VCaP (cell line): ENCODE measurements around the gene IGFBP5.

Experiments used
- H3K27ac ChIP-seq: fragments of 450-650 bp; 2 replicates; pipeline ENCODE4 v1.5.1; 2017
- CTCF ChIP-seq: fragments of 450-650 bp; conservative IDR thresholded peaks from 2 replicates; pipeline ENCODE4 v1.5.1; 2017; ENCODE audit warnings: mild to moderate bottlenecking, moderate library complexity

The IGFBP5 gene

DNA sequence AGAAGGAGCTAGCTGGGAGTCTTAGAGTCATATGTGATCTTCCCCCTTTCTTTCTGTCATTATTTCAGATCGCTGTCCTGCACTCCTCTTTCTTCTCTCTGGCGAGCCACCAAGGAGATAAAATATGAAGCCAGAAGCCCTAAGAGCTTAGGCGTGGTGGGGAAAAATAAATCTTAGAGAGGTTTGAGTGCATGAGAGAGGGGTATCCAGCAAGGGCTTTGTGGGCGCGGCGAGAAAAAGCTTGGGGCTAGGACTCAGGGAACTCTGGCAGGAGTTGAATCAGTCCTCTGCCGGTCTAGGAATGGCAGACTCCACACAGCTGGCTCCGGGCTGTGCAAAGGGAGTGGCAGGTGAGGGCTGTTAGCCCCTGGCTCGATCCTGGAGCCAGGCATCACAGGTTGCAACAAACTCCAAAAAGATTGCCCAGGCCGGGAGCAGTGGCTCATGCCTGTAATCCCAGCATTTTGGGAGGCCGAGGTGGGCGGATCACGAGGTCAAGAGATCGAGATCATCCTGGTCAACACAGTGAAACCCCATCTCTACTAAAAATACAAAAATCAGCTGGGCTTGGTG, 20.1 kb upstream of the IGFBP5 start:
- H3K27ac ChIP-seq, result no peak overlapping the region
- TF ChIP-seq CTCF, result no peak

DNA sequence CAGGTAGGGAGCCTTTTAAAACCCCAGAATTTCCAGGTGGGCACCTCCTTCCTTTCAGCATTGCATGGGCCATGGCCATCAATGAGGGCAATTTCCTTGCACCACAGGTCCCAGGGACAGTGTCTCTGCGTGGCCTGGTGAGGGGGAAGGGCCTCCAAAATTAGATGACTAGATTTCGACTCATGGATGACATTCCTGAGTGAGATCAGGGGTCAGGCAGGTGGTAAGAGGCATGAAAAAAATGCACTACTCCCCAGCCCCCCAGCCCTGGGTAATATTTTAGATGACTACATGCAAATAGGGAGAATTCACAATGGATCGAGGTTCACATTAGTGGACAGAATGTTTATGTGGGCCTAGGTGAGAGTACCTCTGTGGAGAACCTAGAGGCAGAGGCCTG, 19.0 kb upstream of the IGFBP5 start:
- no peak for TF ChIP-seq CTCF
- no peak overlapping the region for H3K27ac ChIP-seq

DNA sequence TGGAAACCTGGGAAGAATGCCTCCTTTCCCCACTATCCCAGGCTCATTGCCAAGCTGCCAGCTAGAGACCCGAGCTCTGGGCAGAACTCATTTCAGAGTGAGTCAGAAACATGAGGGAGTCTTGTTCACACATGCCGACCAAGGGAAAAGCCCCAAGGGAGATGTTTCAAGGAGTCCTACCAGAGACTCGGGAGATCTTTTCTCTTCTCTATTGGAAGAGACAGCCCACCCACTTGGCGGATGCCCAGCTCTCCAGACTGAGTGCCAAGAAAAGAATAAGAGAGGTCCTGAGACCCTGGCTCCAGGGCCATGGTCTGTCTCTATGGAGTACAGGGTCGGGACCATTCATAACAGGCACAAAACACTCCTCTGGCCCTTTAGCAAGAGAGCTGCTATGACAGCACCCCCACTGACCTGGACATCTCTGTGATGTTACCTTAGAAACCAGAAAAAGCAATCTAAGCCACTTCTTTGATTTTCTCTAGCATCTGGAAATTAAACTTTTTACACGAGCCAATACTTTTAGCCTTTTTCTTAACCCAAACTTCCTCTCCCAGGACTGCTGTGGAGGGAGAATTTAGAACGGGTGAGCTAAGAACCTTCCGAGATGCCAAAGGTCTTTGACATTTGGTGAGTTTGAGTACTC, 18.5 kb upstream of the IGFBP5 start:
- H3K27ac ChIP-seq, result no peak overlapping the region
- TF ChIP-seq CTCF, result no peak

GRCh38 chr2:216711348-216711747, 16.0 kb upstream of the IGFBP5 start:
- no peak for TF ChIP-seq CTCF
- H3K27ac ChIP-seq, result no peak overlapping the region

- no peak for TF ChIP-seq CTCF
- H3K27ac ChIP-seq, result no peak overlapping the region
Observed at GRCh38 chr2:216710551-216711301, 15.4 kb upstream of the IGFBP5 start.

DNA sequence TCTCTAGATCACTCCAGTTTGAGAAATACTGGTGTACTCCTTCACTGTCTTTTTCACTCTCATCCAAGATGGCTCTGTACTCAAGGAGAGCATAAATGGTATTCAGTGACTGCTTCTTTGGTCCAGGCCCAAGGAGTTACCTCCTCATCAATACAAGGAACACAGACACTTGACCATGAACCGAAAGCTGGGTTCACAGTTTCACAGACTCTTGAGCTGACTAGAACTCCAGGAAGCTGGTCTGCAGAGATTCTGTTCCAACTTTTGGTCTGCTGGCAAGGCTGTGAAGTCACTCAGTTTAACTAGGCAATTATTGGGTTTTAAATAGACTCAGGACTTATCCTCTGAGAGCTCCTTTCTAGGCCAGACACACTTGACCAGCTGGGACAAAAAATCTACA, 7.4 kb upstream of the IGFBP5 start:
- H3K27ac ChIP-seq, result no peak overlapping the region
- TF ChIP-seq CTCF, result no peak

GRCh38 chr2:216701544-216701943, 6.2 kb upstream of the IGFBP5 start:
- H3K27ac ChIP-seq, result no peak overlapping the region
- TF ChIP-seq CTCF, result no peak
